Activated gamma-delta T cell treated with anti-CD3 and anti-CD28 coated beads, Interleukin-2, amount 50 U/mL, for 16 hours (primary cell): Measurements from ENCODE around the gene BEGAIN.

Experiments
- DNase-seq: peaks from one replicate; pipeline ENCODE4 v3.0.0-alpha.2; 2020; ENCODE audit warnings: low read depth

The BEGAIN gene

GRCh38 chr14:100587086-100587762 is at the start of gene BEGAIN:
Gene BEGAIN (minus strand): TSS chr14:100587417. CDS start chr14:100587290, 127 bp downstream.
- DNase-seq: no peak

GRCh38 chr14:100636559-100636958 is 49.3 kb upstream of the BEGAIN start:
- DNase-seq: no peak

- DNase-seq: no peak
Observed at GRCh38 chr14:100634026-100634425, 46.8 kb upstream of the BEGAIN start.

- no peak for DNase-seq
Observed at GRCh38 chr14:100633406-100633805, 46.2 kb upstream of the BEGAIN start.

- DNase-seq: no peak
Observed at GRCh38 chr14:100629696-100630095, 42.5 kb upstream of the BEGAIN start.

GRCh38 chr14:100629098-100629497 is 41.9 kb upstream of the BEGAIN start:
- no peak for DNase-seq

GRCh38 chr14:100628225-100628624 is 41.0 kb upstream of the BEGAIN start:
- no peak for DNase-seq

GRCh38 chr14:100626614-100627013 is 39.4 kb upstream of the BEGAIN start:
- no peak for DNase-seq

GRCh38 chr14:100623961-100624360 is 36.7 kb upstream of the BEGAIN start:
- DNase-seq: no peak

GRCh38 chr14:100623557-100623956 is 36.3 kb upstream of the BEGAIN start:
- DNase-seq: no peak

GRCh38 chr14:100622708-100623485 is 35.7 kb upstream of the BEGAIN start:
- no peak for DNase-seq

GRCh38 chr14:100622224-100622623 is 35.0 kb upstream of the BEGAIN start:
- no peak for DNase-seq

GRCh38 chr14:100621806-100622205 is 34.6 kb upstream of the BEGAIN start:
- DNase-seq: no peak

GRCh38 chr14:100620255-100621100 is 33.3 kb upstream of the BEGAIN start:
- no peak for DNase-seq

- no peak for DNase-seq
Observed at GRCh38 chr14:100619396-100620254, 32.4 kb upstream of the BEGAIN start.

GRCh38 chr14:100618763-100619320 is 31.6 kb upstream of the BEGAIN start:
- no peak for DNase-seq

- no peak for DNase-seq
Observed at GRCh38 chr14:100618318-100618693, 31.1 kb upstream of the BEGAIN start.

GRCh38 chr14:100617410-100618317 is 30.4 kb upstream of the BEGAIN start:
- no peak for DNase-seq

- no peak for DNase-seq
Observed at GRCh38 chr14:100616854-100617409, 29.7 kb upstream of the BEGAIN start.
